ENCODE results near the gene SLC6A9. TPM values are rescaled to one million over a fixed set of nuclear protein-coding genes. Genes with fewer than 3 reads are reported as not detected.

Gene SLC6A9
- total RNA-seq, 1 donor from 2014 or later = 2.9 TPM

DNA sequence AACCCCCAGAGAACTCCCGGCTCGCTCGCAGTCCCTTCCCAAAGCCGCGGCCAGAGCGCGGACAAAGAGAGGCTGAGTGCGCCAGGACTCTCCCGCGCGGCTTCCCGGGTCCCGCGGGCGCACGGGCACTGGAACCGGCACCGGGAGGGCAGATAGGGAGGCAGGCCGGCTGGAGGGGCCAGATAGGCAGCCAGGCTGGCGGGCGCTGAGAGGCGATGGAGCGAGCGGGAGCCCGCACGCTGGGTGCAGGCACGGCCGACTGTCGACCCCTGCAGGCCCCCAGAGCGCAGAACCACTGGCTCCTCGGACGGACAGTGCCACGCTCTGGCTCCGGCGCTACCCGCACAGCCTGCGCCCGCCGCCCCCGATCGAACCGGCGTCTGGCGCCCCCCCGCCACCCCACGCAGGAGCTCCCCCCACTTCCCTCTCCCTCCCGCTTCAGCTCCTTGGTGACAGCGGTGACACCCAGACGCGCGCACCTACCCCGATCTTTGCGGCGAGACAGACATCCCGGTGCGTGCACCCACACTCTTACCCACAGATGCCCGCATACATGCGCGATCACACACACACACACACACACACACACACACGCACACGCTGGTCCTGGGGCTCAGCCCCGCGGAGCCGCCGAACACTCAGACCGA, 534 bp downstream of the SLC6A9 start:
- DNase-seq (ENCODE audit: low spot score in 2 of 2) = peak; percentile 66 to 79
- FAIRE-seq = no peak

- FAIRE-seq = no peak
- DNase-seq (ENCODE audit: low spot score in 2 of 2) = peak; percentile 88 to 95
Measured at GRCh38 chr1:44029911-44030604, 1.2 kb downstream of the SLC6A9 start.

GRCh38 chr1:44029260-44029910, 1.9 kb downstream of the SLC6A9 start:
- DNase-seq (ENCODE audit: low spot score in 2 of 2) (peak; percentile 38 to 57), FAIRE-seq (no peak)

DNA sequence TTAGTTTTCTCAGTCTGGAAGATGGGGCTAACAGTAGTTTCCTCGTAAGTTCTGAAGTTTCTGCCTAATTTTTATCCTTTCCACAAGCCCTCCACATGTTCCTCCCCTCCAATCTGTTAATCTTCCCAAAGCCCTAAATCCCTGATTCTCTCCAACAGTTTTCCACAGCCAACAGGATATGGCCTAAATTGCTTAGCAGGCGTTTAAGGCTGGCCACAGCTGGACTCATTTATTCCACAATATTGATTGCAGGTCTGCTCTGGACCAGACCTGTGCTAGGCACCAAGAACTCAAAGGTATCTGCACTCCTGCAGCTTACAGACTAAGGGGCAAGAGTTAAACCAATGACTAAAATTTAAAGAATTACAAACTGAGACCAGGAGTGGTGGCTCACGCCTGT, 3.9 kb downstream of the SLC6A9 start:
- FAIRE-seq = no peak
- DNase-seq (ENCODE audit: low spot score in 2 of 2) = no peak

GRCh38 chr1:44025816-44026215, 5.4 kb downstream of the SLC6A9 start:
- FAIRE-seq (no peak), DNase-seq (ENCODE audit: low spot score in 2 of 2) (no peak)

DNA sequence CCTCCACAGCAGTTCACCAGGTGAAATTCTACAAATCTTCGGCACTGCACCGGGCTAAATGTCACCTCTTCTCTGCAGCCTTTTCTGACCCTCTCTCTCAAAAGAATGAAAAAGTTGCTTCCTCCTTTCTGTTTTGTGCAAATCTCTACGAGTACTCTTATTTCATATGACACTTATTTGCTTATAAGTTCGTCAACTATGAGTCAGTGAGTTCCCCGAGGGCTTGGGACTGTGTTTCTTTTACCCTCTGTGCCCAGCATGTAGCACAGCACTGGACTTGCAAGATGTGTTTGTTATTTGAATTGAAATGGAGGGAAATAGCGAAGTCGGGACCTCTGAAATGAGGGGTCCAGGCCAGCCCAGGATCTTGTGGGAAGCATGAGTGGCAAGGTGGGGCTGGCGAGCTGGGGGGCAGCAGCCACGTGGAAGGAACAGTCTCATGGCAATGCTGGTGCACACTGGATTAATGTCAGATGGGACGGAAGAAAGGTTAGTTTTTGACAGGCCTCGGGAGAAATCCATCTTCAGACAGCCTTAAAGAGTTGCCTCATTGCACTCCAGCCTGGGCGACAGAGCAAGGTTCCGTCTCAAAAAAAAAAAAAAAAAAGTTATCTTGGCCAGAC, 6.2 kb downstream of the SLC6A9 start:
- DNase-seq (ENCODE audit: low spot score in 2 of 2) (no peak), FAIRE-seq (no peak)

- no peak for DNase-seq (ENCODE audit: low spot score in 2 of 2)
- FAIRE-seq = no peak
Measured at GRCh38 chr1:44024031-44024902, 7.0 kb downstream of the SLC6A9 start.

- FAIRE-seq = no peak
- no peak for DNase-seq (ENCODE audit: low spot score in 2 of 2)
Measured at GRCh38 chr1:44021581-44022321, 9.5 kb downstream of the SLC6A9 start.

DNA sequence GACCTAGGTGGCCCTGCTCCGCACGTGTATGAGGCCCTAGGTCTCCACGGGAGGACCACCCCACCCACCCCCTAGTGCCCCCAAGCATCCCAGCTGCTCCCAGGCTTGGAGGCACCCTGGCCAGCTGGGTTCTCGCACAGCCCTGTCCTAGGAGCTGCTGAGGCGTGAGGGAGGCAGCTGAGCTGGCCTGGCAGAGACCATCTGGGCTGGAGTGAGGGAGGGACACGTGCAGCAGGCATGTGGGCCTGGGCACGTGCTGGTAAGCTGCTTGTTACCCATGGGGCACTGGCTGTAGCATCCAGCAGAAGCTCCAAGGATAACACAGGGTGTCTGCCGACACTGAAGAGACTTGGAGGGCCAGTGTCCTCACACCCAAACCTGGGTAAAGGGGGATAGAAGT, 10.1 kb downstream of the SLC6A9 start:
- FAIRE-seq (no peak), DNase-seq (ENCODE audit: low spot score in 2 of 2) (no peak)

DNA sequence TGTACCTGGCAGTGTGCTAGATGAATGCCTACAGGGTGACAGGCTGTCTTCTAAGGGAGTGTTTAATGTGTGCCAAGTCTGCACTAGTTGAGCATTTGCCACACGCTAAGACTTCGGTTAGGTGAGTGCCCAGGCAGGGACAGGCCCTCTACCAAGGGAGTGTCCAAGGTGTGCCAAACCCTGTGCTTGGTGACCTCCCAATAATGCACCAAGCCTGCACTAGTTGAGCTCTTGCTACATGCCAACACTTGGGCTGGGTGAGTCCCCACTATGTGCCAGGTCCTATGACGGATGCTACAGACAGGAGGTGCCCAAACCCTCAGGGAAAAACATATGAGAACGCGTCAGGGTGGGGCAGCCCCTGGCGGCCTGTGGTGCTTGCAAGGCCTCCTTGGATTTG, 10.8 kb downstream of the SLC6A9 start:
- no peak for DNase-seq (ENCODE audit: low spot score in 2 of 2)
- no peak for FAIRE-seq

- DNase-seq (ENCODE audit: low spot score in 2 of 2) (peak in 1 of 2 donors; percentile 49), FAIRE-seq (no peak)
Measured at GRCh38 chr1:44019466-44019948, 11.8 kb downstream of the SLC6A9 start.

- FAIRE-seq = no peak
- no peak for DNase-seq (ENCODE audit: low spot score in 2 of 2)
Measured at GRCh38 chr1:44016890-44017400, 14.3 kb downstream of the SLC6A9 start.

- FAIRE-seq (no peak), DNase-seq (ENCODE audit: low spot score in 2 of 2) (no peak)
Measured at GRCh38 chr1:44016041-44016889, 15.0 kb downstream of the SLC6A9 start.

DNA sequence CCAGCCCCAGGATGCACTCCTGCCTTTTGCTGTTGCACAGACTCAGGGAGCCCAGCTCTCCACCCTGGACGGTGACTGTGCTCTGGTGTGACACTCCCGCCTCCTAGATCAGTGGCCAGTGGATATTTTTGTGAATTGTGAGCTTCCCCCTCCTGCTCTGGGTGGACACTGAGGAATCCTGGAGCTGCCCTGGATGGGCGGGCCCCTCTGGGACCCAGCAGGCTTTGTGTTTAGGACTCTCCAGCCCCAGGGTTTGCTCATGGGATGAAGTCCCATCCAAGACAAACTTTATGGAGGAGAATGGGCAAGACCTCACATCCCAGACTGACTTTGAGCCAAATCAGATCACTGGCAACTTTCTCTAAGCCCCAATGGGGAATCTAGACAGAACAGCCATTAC, 16.1 kb downstream of the SLC6A9 start:
- no peak for FAIRE-seq
- DNase-seq (ENCODE audit: low spot score in 2 of 2) = no peak

DNA sequence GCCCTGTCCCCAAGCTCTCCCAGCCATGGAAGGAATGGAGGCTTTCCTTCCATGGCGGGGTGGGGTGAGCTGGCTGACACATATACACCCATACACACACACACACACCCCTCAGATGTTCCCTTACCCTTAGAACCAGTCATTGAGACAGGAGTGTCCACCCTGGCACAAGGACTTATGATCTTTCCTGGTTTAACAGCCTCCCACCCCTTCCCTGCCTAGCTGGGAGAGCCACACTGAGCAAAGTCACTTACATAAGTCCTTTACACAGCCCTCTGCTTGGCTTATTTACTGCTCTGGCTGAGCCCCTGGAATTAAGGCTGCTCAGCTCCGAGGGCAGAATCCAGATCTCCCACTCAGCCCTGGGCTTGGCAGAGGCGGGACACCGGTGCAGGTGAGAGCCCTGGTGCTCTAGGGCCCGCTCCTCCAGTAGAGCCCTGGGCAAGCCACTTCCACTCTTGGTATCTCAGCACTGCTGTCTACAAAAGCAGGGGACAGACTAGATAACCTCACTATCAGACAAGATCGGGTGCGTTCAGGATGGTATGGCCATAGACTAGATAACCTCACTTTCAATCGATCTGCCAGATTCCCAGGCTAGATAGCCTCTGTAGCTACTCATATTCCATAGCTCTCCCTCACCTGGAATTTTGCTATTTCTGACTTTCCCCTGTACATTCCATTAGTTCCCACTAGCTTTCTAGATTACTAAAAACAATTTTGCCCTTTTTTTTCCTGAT, 16.7 kb downstream of the SLC6A9 start:
- DNase-seq (ENCODE audit: low spot score in 2 of 2) = no peak
- FAIRE-seq = no peak

- no peak for FAIRE-seq
- DNase-seq (ENCODE audit: low spot score in 2 of 2) = no peak
Measured at GRCh38 chr1:44013949-44014348, 17.3 kb downstream of the SLC6A9 start.

DNA sequence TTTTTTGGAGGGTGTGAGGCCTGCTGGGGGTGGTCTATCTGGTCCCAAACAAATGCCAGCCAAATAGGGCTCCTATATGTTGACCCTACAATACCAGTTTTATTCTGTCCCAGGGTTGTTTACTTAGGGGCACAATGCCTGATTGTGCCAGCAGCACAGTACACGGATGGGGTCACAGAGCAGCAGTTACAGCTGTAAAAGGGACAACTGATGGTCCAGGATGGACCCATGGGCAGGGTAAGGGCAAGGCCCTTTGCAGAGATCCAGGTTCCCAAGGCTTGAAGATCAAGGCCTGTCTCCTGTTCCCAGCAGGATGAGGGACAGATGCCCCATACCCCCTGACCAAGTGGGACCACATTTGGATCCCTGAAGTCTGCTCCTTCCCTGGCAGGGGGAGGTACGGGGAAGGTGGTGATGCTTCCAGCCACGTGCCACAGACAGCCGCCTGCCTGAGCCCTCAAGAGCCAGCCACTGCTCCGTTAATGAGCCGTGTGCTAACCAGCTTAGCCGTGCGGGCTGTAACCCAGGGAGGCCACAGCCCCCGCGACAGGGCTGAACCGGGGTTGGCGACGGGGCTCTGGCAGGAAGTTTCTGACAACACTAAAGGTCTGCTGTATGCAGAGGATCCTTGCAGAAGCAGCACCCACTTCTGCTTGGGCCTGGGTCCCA, 18.2 kb downstream of the SLC6A9 start:
- no peak for FAIRE-seq

More for the DNA sequence above, 18.2 kb downstream of the SLC6A9 start:
- no peak for DNase-seq (ENCODE audit: low spot score in 2 of 2)

Measured in frontal cortex (tissue), 4 donors.